IMR-90 (cell line): Measurements from ENCODE around the gene MTX2.

Experiments used
- CEBPB ChIP-seq: IDR thresholded peaks from 2 replicates; pipeline ENCODE4 v1.6.1; 2012; ENCODE audit warnings: low read depth, low read length, improper control_type of control experiment
- FOS ChIP-seq: fragments of 150-350 bp; IDR thresholded peaks from 2 replicates; pipeline ENCODE4 v1.6.1; 2016; ENCODE audit warnings: low read depth, low read length
- MXI1 ChIP-seq: IDR thresholded peaks from 2 replicates; pipeline ENCODE4 v1.6.1; 2012; ENCODE audit warnings: low read depth, mild to moderate bottlenecking, low read length, moderate library complexity, borderline replicate concordance
- NFE2L2 ChIP-seq: fragments of 150-350 bp; IDR thresholded peaks from 2 replicates; pipeline ENCODE4 v1.6.1; 2016; ENCODE audit warnings: low read depth, mild to moderate bottlenecking, low read length
- POLR2A ChIP-seq: IDR thresholded peaks from 2 replicates; pipeline ENCODE4 v1.6.1; 2012; ENCODE audit warnings: mild to moderate bottlenecking, low read depth, low read length
- RAD21 ChIP-seq: IDR thresholded peaks from 2 replicates; pipeline ENCODE4 v1.6.1; 2012; ENCODE audit warnings: low read length, improper control_type of control experiment
- RFX5 ChIP-seq: IDR thresholded peaks from 2 replicates; pipeline ENCODE4 v1.8.0; 2012; ENCODE audit warnings: low read depth, mild to moderate bottlenecking, low read length, moderate library complexity
- TF ChIP-seq, protein P1 (sequence below): conservative IDR thresholded peaks from 2 replicates; pipeline ENCODE4 v1.5.1; 2012; ENCODE audit warnings: mild to moderate bottlenecking, low read depth, low read length, improper control_type of control experiment
- TF ChIP-seq, protein P2 (sequence below): fragments of 150-350 bp; IDR thresholded peaks from 2 replicates; pipeline ENCODE4 v1.6.1; 2016; ENCODE audit warnings: low read depth, mild to moderate bottlenecking, low read length, moderate library complexity, borderline replicate concordance

DNA sequence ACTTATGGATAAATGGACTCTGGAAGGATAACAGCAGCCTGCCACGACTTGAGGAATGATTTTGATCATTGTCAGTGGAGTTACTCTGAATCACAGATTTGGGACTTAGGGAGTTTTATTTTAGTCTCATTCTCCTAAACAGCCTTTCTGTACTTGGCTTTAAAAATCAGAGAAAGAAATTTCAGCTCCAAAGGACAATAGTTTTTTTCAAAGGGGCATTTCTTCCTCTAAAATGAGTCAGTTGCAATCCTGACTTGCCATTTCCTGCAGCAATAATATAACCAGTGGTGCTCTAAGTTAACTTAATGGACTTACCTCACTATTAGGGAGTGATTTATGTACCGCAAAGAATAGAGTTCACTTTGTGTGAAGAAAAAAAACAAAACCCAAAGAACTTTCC lies 35.1 kb upstream of the MTX2 start:
- TF ChIP-seq RAD21 (no peak), NFE2L2 (no peak), POLR2A (no peak), FOS (no peak), CEBPB (no peak), RFX5 (no peak), MXI1 (no peak)
- TF ChIP-seq, protein P1, sequence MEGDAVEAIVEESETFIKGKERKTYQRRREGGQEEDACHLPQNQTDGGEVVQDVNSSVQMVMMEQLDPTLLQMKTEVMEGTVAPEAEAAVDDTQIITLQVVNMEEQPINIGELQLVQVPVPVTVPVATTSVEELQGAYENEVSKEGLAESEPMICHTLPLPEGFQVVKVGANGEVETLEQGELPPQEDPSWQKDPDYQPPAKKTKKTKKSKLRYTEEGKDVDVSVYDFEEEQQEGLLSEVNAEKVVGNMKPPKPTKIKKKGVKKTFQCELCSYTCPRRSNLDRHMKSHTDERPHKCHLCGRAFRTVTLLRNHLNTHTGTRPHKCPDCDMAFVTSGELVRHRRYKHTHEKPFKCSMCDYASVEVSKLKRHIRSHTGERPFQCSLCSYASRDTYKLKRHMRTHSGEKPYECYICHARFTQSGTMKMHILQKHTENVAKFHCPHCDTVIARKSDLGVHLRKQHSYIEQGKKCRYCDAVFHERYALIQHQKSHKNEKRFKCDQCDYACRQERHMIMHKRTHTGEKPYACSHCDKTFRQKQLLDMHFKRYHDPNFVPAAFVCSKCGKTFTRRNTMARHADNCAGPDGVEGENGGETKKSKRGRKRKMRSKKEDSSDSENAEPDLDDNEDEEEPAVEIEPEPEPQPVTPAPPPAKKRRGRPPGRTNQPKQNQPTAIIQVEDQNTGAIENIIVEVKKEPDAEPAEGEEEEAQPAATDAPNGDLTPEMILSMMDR: no peak
- TF ChIP-seq, protein P2, sequence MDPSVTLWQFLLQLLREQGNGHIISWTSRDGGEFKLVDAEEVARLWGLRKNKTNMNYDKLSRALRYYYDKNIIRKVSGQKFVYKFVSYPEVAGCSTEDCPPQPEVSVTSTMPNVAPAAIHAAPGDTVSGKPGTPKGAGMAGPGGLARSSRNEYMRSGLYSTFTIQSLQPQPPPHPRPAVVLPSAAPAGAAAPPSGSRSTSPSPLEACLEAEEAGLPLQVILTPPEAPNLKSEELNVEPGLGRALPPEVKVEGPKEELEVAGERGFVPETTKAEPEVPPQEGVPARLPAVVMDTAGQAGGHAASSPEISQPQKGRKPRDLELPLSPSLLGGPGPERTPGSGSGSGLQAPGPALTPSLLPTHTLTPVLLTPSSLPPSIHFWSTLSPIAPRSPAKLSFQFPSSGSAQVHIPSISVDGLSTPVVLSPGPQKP: no peak
